GM23338 (cell line): ENCODE data around the gene RNF8.

Source experiments
- CREB1 ChIP-seq: fragments of 250-450 bp; sonication (Bioruptor Pico); IDR thresholded peaks from 2 replicates; pipeline ENCODE4 v1.5.0; 2020; ENCODE audit warnings: low read depth, mild to moderate bottlenecking, moderate library complexity
- CTCF ChIP-seq, 2 experiments: fragments of 200-600 bp in 1 of 2; sonication (generic) in 1 of 2; conservative IDR thresholded peaks; 2 replicates each; pipeline versions ENCODE4 v1.5.1 to v1.6.1; 2016 to 2017; ENCODE audit warnings: antibody characterized with exemption in 2 of 2, low read depth in 2 of 2, mild to moderate bottlenecking in 2 of 2, moderate library complexity in 1 of 2
- EZH2 ChIP-seq: fragments of 200-600 bp; sonication (generic); IDR thresholded peaks from one replicate; pipeline ENCODE4 v1.8.0; 2017; ENCODE audit warnings: antibody characterized with exemption, mild to moderate bottlenecking, low read depth; ENCODE audit not compliant: unreplicated experiment
- EZH2phosphoT487 ChIP-seq: fragments of 200-600 bp; sonication (generic); IDR thresholded peaks from one replicate; pipeline ENCODE4 v1.8.1; 2018; ENCODE audit warnings: antibody characterized with exemption; ENCODE audit not compliant: unreplicated experiment
- POLR2AphosphoS5 ChIP-seq: IDR thresholded peaks from 2 replicates; pipeline ENCODE4 v1.6.1; 2016; ENCODE audit warnings: antibody characterized with exemption, low read depth
- REST ChIP-seq: IDR thresholded peaks from one replicate; pipeline ENCODE4 v1.6.1; 2018; ENCODE audit warnings: antibody characterized with exemption; ENCODE audit not compliant: unreplicated experiment
- STAT1 ChIP-seq: IDR thresholded peaks from one replicate; pipeline ENCODE4 v1.6.1; 2016; ENCODE audit warnings: antibody characterized with exemption; ENCODE audit not compliant: unreplicated experiment
- ZNF331 ChIP-seq: fragments of 250-450 bp; sonication (Bioruptor Pico); IDR thresholded peaks from 2 replicates; pipeline ENCODE4 v1.5.0; 2020; ENCODE audit warnings: low read depth, mild to moderate bottlenecking, moderate library complexity

GRCh38 chr6:37432590-37432915, 78.8 kb downstream of the RNF8 start:
- TF ChIP-seq EZH2 (no peak), POLR2AphosphoS5 (no peak), CTCF (conservative IDR thresholded peaks at IDR 0.05; ENCODE audit: low read depth in 2 of 2) (no peak), CREB1 (CRISPR knock-in tag) (no peak), REST (no peak), ZNF331 (CRISPR knock-in tag) (no peak), STAT1 (no peak), EZH2phosphoT487 (no peak)
